ENCODE measurements around the gene SMPD3. TPM values are rescaled to one million over a fixed set of nuclear protein-coding genes. Genes with fewer than 3 reads are reported as not detected.

Gene SMPD3
- total and polyA plus RNA-seq, 2 of the 4 experiments (the other 2 are of a cell fraction) = not detected

DNA sequence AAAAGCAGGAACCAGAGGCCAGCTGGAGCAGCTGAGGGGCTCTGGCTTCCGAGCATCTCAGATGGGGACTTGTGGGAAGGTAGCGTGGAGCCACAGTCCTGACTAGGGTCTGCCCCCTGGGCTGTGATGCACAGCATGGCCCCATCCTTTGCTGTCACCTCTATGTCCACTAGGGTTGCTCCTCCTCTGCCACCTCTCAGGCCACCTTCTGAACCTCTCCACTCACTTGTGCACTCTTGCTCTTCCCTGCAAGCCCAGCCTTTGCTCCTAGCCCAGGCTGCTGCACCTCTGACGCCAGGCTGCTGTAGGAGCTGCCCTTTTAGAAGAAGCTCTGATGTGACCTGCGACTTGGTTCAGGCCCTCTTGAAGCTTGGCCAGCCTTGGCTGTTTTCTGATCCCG lies 24.3 kb upstream of the SMPD3 start:
- H2BK5ac ChIP-seq (ENCODE audit: low read depth, low read length, poor library complexity, severe bottlenecking) = no peak overlapping the region
- DNase-seq (no peak), ATAC-seq (ENCODE audit: low read depth) (no peak)
- no peaks in the 10 kb centered on the region for H3K79me1 ChIP-seq (ENCODE audit: low read depth in 1 of 2, low read length in 2 of 2)
- BruUV-seq (replicated peaks) = no TSS peak
- no peak overlapping the region for H2BK15ac ChIP-seq (ENCODE audit: low read depth, low read length)
- in situ Hi-C loops (cut with MboI; ENCODE audit: low sequenced_read_pairs) (no loop called here), dilution Hi-C loops (cut with HindIII; ENCODE audit: low sequenced_read_pairs, unreplicated experiment) (no loop called here), intact Hi-C loops (cut with micrococcal nuclease) (no loop called here)
- no peak overlapping the region for H3K18ac ChIP-seq (ENCODE audit: low read depth, low read length)
- no peak overlapping the region for H3K4me3 ChIP-seq (ENCODE audit: insufficient read depth, low read depth, low read length)
- H3K9me1 ChIP-seq (ENCODE audit: insufficient read depth, low read length) = no peaks in the 10 kb centered on the region
- no peak overlapping the region for H3K4me2 ChIP-seq (ENCODE audit: low read depth, low read length)
- no peak overlapping the region for H2BK120ac ChIP-seq (ENCODE audit: low read depth, low read length)
- no peak for TF ChIP-seq MAFK (IDR thresholded peaks at IDR 0.05; ENCODE audit: low read depth, low read length)
- TF ChIP-seq FOS (IDR thresholded peaks at IDR 0.05; ENCODE audit: low read depth, low read length) = no peak
- no peak for TF ChIP-seq NFE2L2 (IDR thresholded peaks at IDR 0.05; ENCODE audit: low read depth, low read length)
- TF ChIP-seq, protein P1, sequence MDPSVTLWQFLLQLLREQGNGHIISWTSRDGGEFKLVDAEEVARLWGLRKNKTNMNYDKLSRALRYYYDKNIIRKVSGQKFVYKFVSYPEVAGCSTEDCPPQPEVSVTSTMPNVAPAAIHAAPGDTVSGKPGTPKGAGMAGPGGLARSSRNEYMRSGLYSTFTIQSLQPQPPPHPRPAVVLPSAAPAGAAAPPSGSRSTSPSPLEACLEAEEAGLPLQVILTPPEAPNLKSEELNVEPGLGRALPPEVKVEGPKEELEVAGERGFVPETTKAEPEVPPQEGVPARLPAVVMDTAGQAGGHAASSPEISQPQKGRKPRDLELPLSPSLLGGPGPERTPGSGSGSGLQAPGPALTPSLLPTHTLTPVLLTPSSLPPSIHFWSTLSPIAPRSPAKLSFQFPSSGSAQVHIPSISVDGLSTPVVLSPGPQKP (IDR thresholded peaks at IDR 0.05; ENCODE audit: borderline replicate concordance, low read depth, low read length) = no peak
- TF ChIP-seq RAD21 (IDR thresholded peaks at IDR 0.05; ENCODE audit: low read length) = no peak
- no peak for TF ChIP-seq POLR2A (IDR thresholded peaks at IDR 0.05; ENCODE audit: low read depth, low read length)
- no peak for TF ChIP-seq MXI1 (IDR thresholded peaks at IDR 0.05; ENCODE audit: borderline replicate concordance, low read depth, low read length)
- no peak for TF ChIP-seq CHD1 (IDR thresholded peaks at IDR 0.05; ENCODE audit: low read depth, low read length)
- TF ChIP-seq, protein P2, sequence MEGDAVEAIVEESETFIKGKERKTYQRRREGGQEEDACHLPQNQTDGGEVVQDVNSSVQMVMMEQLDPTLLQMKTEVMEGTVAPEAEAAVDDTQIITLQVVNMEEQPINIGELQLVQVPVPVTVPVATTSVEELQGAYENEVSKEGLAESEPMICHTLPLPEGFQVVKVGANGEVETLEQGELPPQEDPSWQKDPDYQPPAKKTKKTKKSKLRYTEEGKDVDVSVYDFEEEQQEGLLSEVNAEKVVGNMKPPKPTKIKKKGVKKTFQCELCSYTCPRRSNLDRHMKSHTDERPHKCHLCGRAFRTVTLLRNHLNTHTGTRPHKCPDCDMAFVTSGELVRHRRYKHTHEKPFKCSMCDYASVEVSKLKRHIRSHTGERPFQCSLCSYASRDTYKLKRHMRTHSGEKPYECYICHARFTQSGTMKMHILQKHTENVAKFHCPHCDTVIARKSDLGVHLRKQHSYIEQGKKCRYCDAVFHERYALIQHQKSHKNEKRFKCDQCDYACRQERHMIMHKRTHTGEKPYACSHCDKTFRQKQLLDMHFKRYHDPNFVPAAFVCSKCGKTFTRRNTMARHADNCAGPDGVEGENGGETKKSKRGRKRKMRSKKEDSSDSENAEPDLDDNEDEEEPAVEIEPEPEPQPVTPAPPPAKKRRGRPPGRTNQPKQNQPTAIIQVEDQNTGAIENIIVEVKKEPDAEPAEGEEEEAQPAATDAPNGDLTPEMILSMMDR (conservative IDR thresholded peaks at IDR 0.05; ENCODE audit: low read depth, low read length) = no peak
- no peak for TF ChIP-seq RCOR1 (IDR thresholded peaks at IDR 0.05; ENCODE audit: insufficient replicate concordance, low read length)
- no peak for TF ChIP-seq MAZ (IDR thresholded peaks at IDR 0.05; ENCODE audit: borderline replicate concordance, low read depth, low read length)
- no peak for TF ChIP-seq RFX5 (IDR thresholded peaks at IDR 0.05; ENCODE audit: low read depth, low read length)
- no peak for TF ChIP-seq CEBPB (IDR thresholded peaks at IDR 0.05; ENCODE audit: low read depth, low read length)
- TF ChIP-seq, protein P3, sequence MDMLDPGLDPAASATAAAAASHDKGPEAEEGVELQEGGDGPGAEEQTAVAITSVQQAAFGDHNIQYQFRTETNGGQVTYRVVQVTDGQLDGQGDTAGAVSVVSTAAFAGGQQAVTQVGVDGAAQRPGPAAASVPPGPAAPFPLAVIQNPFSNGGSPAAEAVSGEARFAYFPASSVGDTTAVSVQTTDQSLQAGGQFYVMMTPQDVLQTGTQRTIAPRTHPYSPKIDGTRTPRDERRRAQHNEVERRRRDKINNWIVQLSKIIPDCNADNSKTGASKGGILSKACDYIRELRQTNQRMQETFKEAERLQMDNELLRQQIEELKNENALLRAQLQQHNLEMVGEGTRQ (IDR thresholded peaks at IDR 0.05; ENCODE audit: low read depth, low read length) = no peak
- TF ChIP-seq BHLHE40 (IDR thresholded peaks at IDR 0.05; ENCODE audit: low read depth, low read length) = no peak
- no peak for TF ChIP-seq SMC3 (IDR thresholded peaks at IDR 0.05; ENCODE audit: low read depth, low read length)
- H4K8ac ChIP-seq (ENCODE audit: low read depth in 2 of 2, low read length in 2 of 2) = no peak overlapping the region
- no peak overlapping the region for H4K91ac ChIP-seq (ENCODE audit: insufficient read depth, low read depth, low read length)
- ChIA-PET POLR2A (ENCODE audit: unreplicated experiment) (no interaction called here), CTCF (no interaction called here)
- no peak overlapping the region for H3K4ac ChIP-seq (ENCODE audit: low read depth, low read length)
- no peak overlapping the region for H4K5ac ChIP-seq (ENCODE audit: low read depth, low read length)
- H2BK20ac ChIP-seq (ENCODE audit: low read depth, low read length) = no peak overlapping the region
- H3K9me3 ChIP-seq (ENCODE audit: control insufficient read depth, insufficient read depth, low read length) = no peaks in the 10 kb centered on the region
- no peak overlapping the region for H3K9ac ChIP-seq (ENCODE audit: low read depth, low read length)
- H3K4me1 ChIP-seq (ENCODE audit: control insufficient read depth, insufficient read depth, low read length) = no peaks in the 10 kb centered on the region
- 41% methylated on average over 3 of the region's 5 CpGs; no CpG with 5 or more reads in 1 of the 2 experiments for WGBS, 2 experiments (ENCODE audit: extremely low coverage in 2 of 2, insufficient read length in 1 of 2)
- no peak overlapping the region for H2AK9ac ChIP-seq (replicated peaks; ENCODE audit: low read depth, low read length, poor library complexity)
- no peak overlapping the region for H3K27ac ChIP-seq (ENCODE audit: insufficient read depth, low read length)
- peaks cover 38% of the 10 kb centered on the region for H3K27me3 ChIP-seq (ENCODE audit: control insufficient read depth, insufficient read depth, low read length)
- H3K36me3 ChIP-seq (ENCODE audit: control insufficient read depth, insufficient read depth, low read length) = no peaks in the 10 kb centered on the region
- no peaks in the 10 kb centered on the region for H4K20me1 ChIP-seq (ENCODE audit: insufficient read depth, low read length)
- no peak overlapping the region for H2AFZ ChIP-seq (replicated peaks; ENCODE audit: low read length, poor library complexity)
- no peak overlapping the region for H3K14ac ChIP-seq (replicated peaks; ENCODE audit: low read depth, low read length)
- H3K23ac ChIP-seq (ENCODE audit: low read depth, low read length) = no peak overlapping the region
- H3K56ac ChIP-seq (ENCODE audit: extremely low read depth, insufficient read depth, low read length) = no peak overlapping the region
- H2AK5ac ChIP-seq (ENCODE audit: low read depth, low read length) = no peak overlapping the region

Data from IMR-90 (cell line).